IMR-90 (cell line): ENCODE data around the gene RNH1. TPM values are rescaled to one million over a fixed set of nuclear protein-coding genes. Genes with fewer than 3 reads are reported as not detected.

Experiments used
- ATAC-seq: fragments of 200-7000 bp; cut with Tn5 transposase; 2 replicates; pipeline ENCODE4 v1.9.1; 2020; ENCODE audit warnings: low read depth, mild to moderate bottlenecking, moderate library complexity
- BruUV-seq: library from RNA; stranded (reverse); fragments of 400-500 nt; replicated peaks from 2 replicates; lab custom pipeline; 2021; lab: Mats Ljungman, UMichigan
- CTCF ChIA-PET: fragments of 300-600 bp; formaldehyde crosslinking; extraction: SDS; loops from one replicate; lab custom pipeline; 2021; ENCODE audit warnings: antibody characterized with exemption; lab: Yijun Ruan, JAX
- POLR2A ChIA-PET: fragments of 300-600 bp; sonication (Branson Sonifier 250); formaldehyde crosslinking; loops from one replicate; lab custom pipeline; 2022; ENCODE audit warnings: antibody characterized with exemption; ENCODE audit not compliant: unreplicated experiment; lab: Charles Lee
- DNase-seq: peaks from one replicate; pipeline ENCODE4 v3.0.0; 2013
- H2AFZ ChIP-seq: replicated peaks from 2 replicates; pipeline ENCODE3; 2013; ENCODE audit warnings: low read length, mild to moderate bottlenecking; ENCODE audit not compliant: poor library complexity
- H2AK5ac ChIP-seq: 2 replicates; pipeline ENCODE4 v1.6.1; 2013; ENCODE audit warnings: low read depth, low read length, inconsistent platforms
- H2AK9ac ChIP-seq: replicated peaks from 2 replicates; pipeline ENCODE3; 2013; ENCODE audit warnings: mild to moderate bottlenecking, low read depth, low read length, moderate library complexity; ENCODE audit not compliant: poor library complexity
- H2BK120ac ChIP-seq: 2 replicates; pipeline ENCODE4 v1.6.1; 2013; ENCODE audit warnings: low read depth, low read length, inconsistent platforms
- H2BK15ac ChIP-seq: 3 replicates; pipeline ENCODE4 v1.6.1; 2013; ENCODE audit warnings: low read depth, low read length, inconsistent platforms
- H2BK20ac ChIP-seq: 2 replicates; pipeline ENCODE4 v1.6.1; 2013; ENCODE audit warnings: low read depth, mild to moderate bottlenecking, inconsistent platforms, low read length, moderate library complexity
- H2BK5ac ChIP-seq: 2 replicates; pipeline ENCODE4 v1.6.1; 2013; ENCODE audit warnings: mild to moderate bottlenecking, low read depth, low read length, inconsistent platforms; ENCODE audit not compliant: poor library complexity, severe bottlenecking
- H3K14ac ChIP-seq: replicated peaks from 2 replicates; pipeline ENCODE4 v1.6.1; 2013; ENCODE audit warnings: low read depth, low read length, inconsistent platforms
- H3K18ac ChIP-seq: 2 replicates; pipeline ENCODE4 v1.6.1; 2013; ENCODE audit warnings: low read depth, low read length, control low read depth
- H3K23ac ChIP-seq: 2 replicates; pipeline ENCODE4 v1.6.1; 2013; ENCODE audit warnings: low read depth, low read length, inconsistent platforms
- H3K27ac ChIP-seq: 2 replicates; pipeline ENCODE4 v1.5.1; 2013; ENCODE audit warnings: mild to moderate bottlenecking, control low read depth, low read length; ENCODE audit not compliant: insufficient read depth
- H3K27me3 ChIP-seq: 2 replicates; pipeline ENCODE4 v1.6.1; 2013; ENCODE audit warnings: low read length; ENCODE audit not compliant: control insufficient read depth, insufficient read depth
- H3K36me3 ChIP-seq: 2 replicates; pipeline ENCODE4 v1.6.1; 2013; ENCODE audit warnings: low read length, mixed read lengths; ENCODE audit not compliant: control insufficient read depth, insufficient read depth
- H3K4ac ChIP-seq: 2 replicates; pipeline ENCODE4 v1.6.1; 2013; ENCODE audit warnings: low read depth, low read length, inconsistent platforms
- H3K4me1 ChIP-seq: 2 replicates; pipeline ENCODE4 v1.6.1; 2013; ENCODE audit warnings: low read length, mixed read lengths; ENCODE audit not compliant: control insufficient read depth, insufficient read depth
- H3K4me2 ChIP-seq: 2 replicates; pipeline ENCODE4 v1.6.1; 2013; ENCODE audit warnings: low read depth, mild to moderate bottlenecking, control low read depth, low read length, moderate library complexity
- H3K4me3 ChIP-seq: 2 replicates; pipeline ENCODE4 v1.5.1; 2013; ENCODE audit warnings: low read depth, mild to moderate bottlenecking, control low read depth, low read length, moderate library complexity; ENCODE audit not compliant: insufficient read depth
- H3K56ac ChIP-seq: 2 replicates; pipeline ENCODE4 v1.6.1; 2013; ENCODE audit warnings: low read length, inconsistent platforms; ENCODE audit not compliant: insufficient read depth; ENCODE audit errors: extremely low read depth
- H3K79me1 ChIP-seq, 2 experiments: 2 replicates each; pipeline ENCODE4 v1.6.1; 2013; ENCODE audit warnings: low read length in 2 of 2, inconsistent platforms in 1 of 2, low read depth in 1 of 2
- H3K9ac ChIP-seq: 2 replicates; pipeline ENCODE4 v1.6.1; 2013; ENCODE audit warnings: low read depth, low read length, control low read depth
- H3K9me1 ChIP-seq: 2 replicates; pipeline ENCODE4 v1.6.1; 2013; ENCODE audit warnings: low read length, inconsistent platforms; ENCODE audit not compliant: insufficient read depth
- H3K9me3 ChIP-seq: 2 replicates; pipeline ENCODE4 v1.6.1; 2013; ENCODE audit warnings: low read length; ENCODE audit not compliant: control insufficient read depth, insufficient read depth
- H4K20me1 ChIP-seq: 2 replicates; pipeline ENCODE4 v1.6.1; 2013; ENCODE audit warnings: low read length, inconsistent platforms; ENCODE audit not compliant: insufficient read depth
- H4K5ac ChIP-seq: 2 replicates; pipeline ENCODE4 v1.6.1; 2013; ENCODE audit warnings: mild to moderate bottlenecking, low read depth, low read length, control low read depth
- H4K8ac ChIP-seq, 2 experiments: 2 replicates each; pipeline ENCODE4 v1.6.1; 2013; ENCODE audit warnings: low read depth in 2 of 2, low read length in 2 of 2, control low read depth in 1 of 2, inconsistent platforms in 1 of 2
- H4K91ac ChIP-seq: 2 replicates; pipeline ENCODE4 v1.6.1; 2013; ENCODE audit warnings: low read depth, low read length, inconsistent platforms; ENCODE audit not compliant: insufficient read depth
- BHLHE40 ChIP-seq: fragments of 150-350 bp; IDR thresholded peaks from 2 replicates; pipeline ENCODE4 v1.6.1; 2016; ENCODE audit warnings: mild to moderate bottlenecking, low read depth, low read length
- CEBPB ChIP-seq: IDR thresholded peaks from 2 replicates; pipeline ENCODE4 v1.6.1; 2012; ENCODE audit warnings: low read depth, low read length, improper control_type of control experiment
- MAFK ChIP-seq: IDR thresholded peaks from 2 replicates; pipeline ENCODE4 v1.6.1; 2012; ENCODE audit warnings: low read depth, low read length, improper control_type of control experiment
- NFE2L2 ChIP-seq: fragments of 150-350 bp; IDR thresholded peaks from 2 replicates; pipeline ENCODE4 v1.6.1; 2016; ENCODE audit warnings: low read depth, mild to moderate bottlenecking, low read length
- POLR2A ChIP-seq: IDR thresholded peaks from 2 replicates; pipeline ENCODE4 v1.6.1; 2012; ENCODE audit warnings: mild to moderate bottlenecking, low read depth, low read length
- RCOR1 ChIP-seq: IDR thresholded peaks from 2 replicates; pipeline ENCODE4 v1.6.1; 2012; ENCODE audit warnings: mild to moderate bottlenecking, low read length, improper control_type of control experiment; ENCODE audit not compliant: insufficient replicate concordance
- RFX5 ChIP-seq: IDR thresholded peaks from 2 replicates; pipeline ENCODE4 v1.8.0; 2012; ENCODE audit warnings: low read depth, mild to moderate bottlenecking, low read length, moderate library complexity
- SMC3 ChIP-seq: fragments of 150-350 bp; IDR thresholded peaks from 2 replicates; pipeline ENCODE4 v1.6.1; 2016; ENCODE audit warnings: low read depth, mild to moderate bottlenecking, antibody characterized with exemption, low read length, moderate library complexity
- WGBS, 2 experiments: methylation state at CpG; one replicate each; pipeline versions ENCODE4 v1.1.5 to v1.1.7; 2013; ENCODE audit warnings: missing lambda C conversion rate in 2 of 2; ENCODE audit not compliant: insufficient read length in 1 of 2; ENCODE audit errors: extremely low coverage in 2 of 2; 5-methylcytosine and 5-hydroxymethylcytosine counted together
- dilution Hi-C: fragments of 300-500 bp; cut with HindIII; formaldehyde crosslinking; loops from one replicate; pipeline ENCODE4 v1.14.3; 2018; ENCODE audit warnings: low sequenced_read_pairs; ENCODE audit not compliant: unreplicated experiment
- in situ Hi-C: fragments of 300-500 bp; cut with MboI; formaldehyde crosslinking; loops from 3 replicates; pipeline ENCODE4 v1.14.3; 2019; ENCODE audit warnings: low sequenced_read_pairs, inconsistent platforms, mixed read lengths
- intact Hi-C: fragments of 100-400 bp; cut with micrococcal nuclease; formaldehyde crosslinking; loops from 2 replicates; pipeline ENCODE4 v1.10.0; 2022
- polyA plus RNA-seq, 3 experiments: library from polyadenylated mRNA; depleted of rRNA; stranded (reverse); fragments of >200 nt; gene quantifications; 2 replicates each; pipeline ENCODE4 v1.2.3, GENCODE V29; 2012; ENCODE audit warnings: low replicate concordance in 1 of 3
- total RNA-seq: library from RNA; depleted of rRNA; stranded (reverse); fragments of >200 nt; gene quantifications from 2 replicates; pipeline ENCODE4 v1.2.3, GENCODE V29; 2012
- TF ChIP-seq, protein P1 (sequence below): conservative IDR thresholded peaks from 2 replicates; pipeline ENCODE4 v1.5.1; 2012; ENCODE audit warnings: mild to moderate bottlenecking, low read depth, low read length, improper control_type of control experiment
- TF ChIP-seq, protein P2 (sequence below): fragments of 150-350 bp; IDR thresholded peaks from 2 replicates; pipeline ENCODE4 v1.6.1; 2016; ENCODE audit warnings: low read depth, mild to moderate bottlenecking, low read length, moderate library complexity, borderline replicate concordance
- TF ChIP-seq, protein P3 (sequence below): fragments of 150-350 bp; IDR thresholded peaks from 2 replicates; pipeline ENCODE4 v1.6.1; 2017; ENCODE audit warnings: mild to moderate bottlenecking, antibody characterized with exemption, low read length, low read depth

Gene RNH1
- total and polyA plus RNA-seq, 2 of the 4 experiments (the other 2 are of a cell fraction): 138 to 247 TPM

DNA sequence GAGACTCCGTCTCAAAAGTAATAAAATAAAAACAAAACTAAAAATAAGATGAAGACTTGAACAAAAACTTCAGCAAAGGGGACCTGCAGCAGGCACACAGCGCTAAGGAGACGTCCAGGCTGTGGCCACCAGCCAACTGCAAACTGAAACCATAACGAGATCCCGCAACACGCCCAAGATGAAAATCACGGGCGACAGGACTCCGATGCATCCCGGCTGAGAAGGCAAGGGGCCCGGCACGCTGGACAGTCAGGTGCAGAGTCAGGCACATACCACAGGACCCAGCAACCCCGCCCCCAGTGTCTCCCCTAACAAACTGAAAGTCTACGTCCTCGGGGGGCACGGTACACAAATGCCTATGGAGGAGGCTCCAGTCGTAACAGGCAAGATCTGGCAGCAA lies 19.1 kb upstream of the RNH1 start:
- no peak overlapping the region for H3K18ac ChIP-seq
- no peak overlapping the region for H4K5ac ChIP-seq
- ATAC-seq (no peak), DNase-seq (no peak)
- H3K27ac ChIP-seq: no peak overlapping the region
- POLR2A ChIA-PET: no interaction called here
- H2AK9ac ChIP-seq: no peak overlapping the region
- no peak for TF ChIP-seq MAFK
- no peak for TF ChIP-seq SMC3
- TF ChIP-seq, protein P1, sequence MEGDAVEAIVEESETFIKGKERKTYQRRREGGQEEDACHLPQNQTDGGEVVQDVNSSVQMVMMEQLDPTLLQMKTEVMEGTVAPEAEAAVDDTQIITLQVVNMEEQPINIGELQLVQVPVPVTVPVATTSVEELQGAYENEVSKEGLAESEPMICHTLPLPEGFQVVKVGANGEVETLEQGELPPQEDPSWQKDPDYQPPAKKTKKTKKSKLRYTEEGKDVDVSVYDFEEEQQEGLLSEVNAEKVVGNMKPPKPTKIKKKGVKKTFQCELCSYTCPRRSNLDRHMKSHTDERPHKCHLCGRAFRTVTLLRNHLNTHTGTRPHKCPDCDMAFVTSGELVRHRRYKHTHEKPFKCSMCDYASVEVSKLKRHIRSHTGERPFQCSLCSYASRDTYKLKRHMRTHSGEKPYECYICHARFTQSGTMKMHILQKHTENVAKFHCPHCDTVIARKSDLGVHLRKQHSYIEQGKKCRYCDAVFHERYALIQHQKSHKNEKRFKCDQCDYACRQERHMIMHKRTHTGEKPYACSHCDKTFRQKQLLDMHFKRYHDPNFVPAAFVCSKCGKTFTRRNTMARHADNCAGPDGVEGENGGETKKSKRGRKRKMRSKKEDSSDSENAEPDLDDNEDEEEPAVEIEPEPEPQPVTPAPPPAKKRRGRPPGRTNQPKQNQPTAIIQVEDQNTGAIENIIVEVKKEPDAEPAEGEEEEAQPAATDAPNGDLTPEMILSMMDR: no peak
- TF ChIP-seq RFX5: no peak
- TF ChIP-seq, protein P2, sequence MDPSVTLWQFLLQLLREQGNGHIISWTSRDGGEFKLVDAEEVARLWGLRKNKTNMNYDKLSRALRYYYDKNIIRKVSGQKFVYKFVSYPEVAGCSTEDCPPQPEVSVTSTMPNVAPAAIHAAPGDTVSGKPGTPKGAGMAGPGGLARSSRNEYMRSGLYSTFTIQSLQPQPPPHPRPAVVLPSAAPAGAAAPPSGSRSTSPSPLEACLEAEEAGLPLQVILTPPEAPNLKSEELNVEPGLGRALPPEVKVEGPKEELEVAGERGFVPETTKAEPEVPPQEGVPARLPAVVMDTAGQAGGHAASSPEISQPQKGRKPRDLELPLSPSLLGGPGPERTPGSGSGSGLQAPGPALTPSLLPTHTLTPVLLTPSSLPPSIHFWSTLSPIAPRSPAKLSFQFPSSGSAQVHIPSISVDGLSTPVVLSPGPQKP: no peak
- no peak for TF ChIP-seq NFE2L2
- TF ChIP-seq, protein P3, sequence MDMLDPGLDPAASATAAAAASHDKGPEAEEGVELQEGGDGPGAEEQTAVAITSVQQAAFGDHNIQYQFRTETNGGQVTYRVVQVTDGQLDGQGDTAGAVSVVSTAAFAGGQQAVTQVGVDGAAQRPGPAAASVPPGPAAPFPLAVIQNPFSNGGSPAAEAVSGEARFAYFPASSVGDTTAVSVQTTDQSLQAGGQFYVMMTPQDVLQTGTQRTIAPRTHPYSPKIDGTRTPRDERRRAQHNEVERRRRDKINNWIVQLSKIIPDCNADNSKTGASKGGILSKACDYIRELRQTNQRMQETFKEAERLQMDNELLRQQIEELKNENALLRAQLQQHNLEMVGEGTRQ: no peak
- TF ChIP-seq CEBPB: no peak
- no peak for TF ChIP-seq RCOR1
- TF ChIP-seq BHLHE40: no peak
- no peak for TF ChIP-seq POLR2A
- in situ Hi-C loops: no loop called here
- no peak overlapping the region for H3K56ac ChIP-seq
- H2BK20ac ChIP-seq: no peak overlapping the region
- H3K4ac ChIP-seq: no peak overlapping the region
- H2BK5ac ChIP-seq: no peak overlapping the region
- H4K20me1 ChIP-seq: peaks cover 8% of the 10 kb centered on the region
- no peaks in the 10 kb centered on the region for H3K9me3 ChIP-seq
- H3K14ac ChIP-seq: no peak overlapping the region
- CTCF ChIA-PET: no interaction called here
- H3K4me2 ChIP-seq: no peak overlapping the region
- no peak overlapping the region for H3K4me3 ChIP-seq
- no peak overlapping the region for H2AFZ ChIP-seq
- intact Hi-C loops: no loop called here
- no peak overlapping the region for H2AK5ac ChIP-seq
- no TSS peak for BruUV-seq
- no peak overlapping the region for H2BK15ac ChIP-seq
- no peak overlapping the region for H3K9ac ChIP-seq
- H4K8ac ChIP-seq: no peak overlapping the region
- no peaks in the 10 kb centered on the region for H3K4me1 ChIP-seq
- no peak overlapping the region for H3K23ac ChIP-seq
- no peaks in the 10 kb centered on the region for H3K79me1 ChIP-seq
- H3K36me3 ChIP-seq: peaks cover 3% of the 10 kb centered on the region; the same call in 1 of the 2 replicates
- WGBS, 2 experiments: 83% methylated on average over 12 of the region's 17 CpGs; no CpG with 5 or more reads in 1 of the 2 experiments
- dilution Hi-C loops: no loop called here
- H2BK120ac ChIP-seq: no peak overlapping the region
- no peak overlapping the region for H4K91ac ChIP-seq
- no peaks in the 10 kb centered on the region for H3K9me1 ChIP-seq
- no peaks in the 10 kb centered on the region for H3K27me3 ChIP-seq
